ENCODE data around the gene RPL4.

RPL4 gene

GRCh38 chr15:66459818-66460615, 44.6 kb downstream of the RPL4 start:
- Histone ChIP-seq H3K4me2 (no peak overlapping the region), H3K4me3 (no peak overlapping the region), H3K4me1 (no peaks in the 10 kb centered on the region), H3K9ac (no peak overlapping the region), H3K27me3 (no peaks in the 10 kb centered on the region), H4K20me1 (no peaks in the 10 kb centered on the region), H3K9me3 (no peaks in the 10 kb centered on the region), H3K36me3 (peaks cover 29% of the 10 kb centered on the region), H3K27ac (no peak overlapping the region)
- no peak for TF ChIP-seq Cebpa-rat (IDR thresholded peaks at IDR 0.05)

- Histone ChIP-seq H3K4me3 (no peak overlapping the region), H3K4me2 (no peak overlapping the region), H4K20me1 (no peaks in the 10 kb centered on the region), H3K4me1 (no peaks in the 10 kb centered on the region), H3K27ac (no peak overlapping the region), H3K27me3 (no peaks in the 10 kb centered on the region), H3K9me3 (no peaks in the 10 kb centered on the region), H3K9ac (no peak overlapping the region), H3K36me3 (peaks cover 29% of the 10 kb centered on the region)
- no peak for TF ChIP-seq Cebpa-rat (IDR thresholded peaks at IDR 0.05)
Observed at GRCh38 chr15:66456211-66456610, 48.4 kb downstream of the RPL4 start.

- H3K4me2 ChIP-seq, result no peak overlapping the region
- no peak overlapping the region for H3K4me3 ChIP-seq
- no peaks in the 10 kb centered on the region; the same call in 1 of the 2 replicates for H3K9me3 ChIP-seq
- H3K4me1 ChIP-seq, result no peaks in the 10 kb centered on the region
- no peaks in the 10 kb centered on the region for H4K20me1 ChIP-seq
- H3K27me3 ChIP-seq, result no peaks in the 10 kb centered on the region
- peaks cover 25% of the 10 kb centered on the region for H3K36me3 ChIP-seq
- H3K27ac ChIP-seq, result no peak overlapping the region
- no peak overlapping the region for H3K9ac ChIP-seq
- TF ChIP-seq Cebpa-rat (IDR thresholded peaks at IDR 0.05), result no peak
Observed at GRCh38 chr15:66454143-66454542, 50.5 kb downstream of the RPL4 start.

- Histone ChIP-seq H3K4me2 (no peak overlapping the region), H3K27me3 (no peaks in the 10 kb centered on the region), H3K36me3 (peaks cover 32% of the 10 kb centered on the region), H3K4me3 (no peak overlapping the region), H3K4me1 (no peaks in the 10 kb centered on the region), H3K27ac (no peak overlapping the region), H3K9ac (no peak overlapping the region), H3K9me3 (peaks cover 6% of the 10 kb centered on the region; the same call in 1 of the 2 replicates), H4K20me1 (no peaks in the 10 kb centered on the region)
- TF ChIP-seq Cebpa-rat (IDR thresholded peaks at IDR 0.05), result no peak
Observed at GRCh38 chr15:66452971-66453580, 51.6 kb downstream of the RPL4 start.

- Histone ChIP-seq H3K27ac (no peak overlapping the region), H3K36me3 (peaks cover 37% of the 10 kb centered on the region), H3K27me3 (no peaks in the 10 kb centered on the region), H3K4me2 (no peak overlapping the region), H3K9ac (no peak overlapping the region), H3K4me1 (no peaks in the 10 kb centered on the region), H3K4me3 (no peak overlapping the region), H3K9me3 (peaks cover 9% of the 10 kb centered on the region; the same call in 1 of the 2 replicates), H4K20me1 (no peaks in the 10 kb centered on the region)
- TF ChIP-seq Cebpa-rat (IDR thresholded peaks at IDR 0.05), result no peak
Observed at GRCh38 chr15:66452420-66452819, 52.2 kb downstream of the RPL4 start.

All from BLaER1 (cell line).